SU-DHL-6 (cell line): Measurements from ENCODE around the gene KIAA0825.

ENCODE experiments used
- EZH2phosphoT487 ChIP-seq: fragments of 200-600 bp; sonication (generic), shearing (Covaris generic); conservative IDR thresholded peaks from 2 replicates; pipeline ENCODE4 v1.6.1; 2018; ENCODE audit warnings: mild to moderate bottlenecking, antibody characterized with exemption, low read length, moderate library complexity, mixed read lengths
- TF ChIP-seq, protein P1 (sequence below): fragments of 200-600 bp; sonication (generic); IDR thresholded peaks from one replicate; pipeline ENCODE4 v1.5.1; 2017; ENCODE audit warnings: antibody characterized with exemption, mild to moderate bottlenecking, low read length, moderate library complexity; ENCODE audit not compliant: insufficient read depth, poor library complexity, severe bottlenecking

DNA sequence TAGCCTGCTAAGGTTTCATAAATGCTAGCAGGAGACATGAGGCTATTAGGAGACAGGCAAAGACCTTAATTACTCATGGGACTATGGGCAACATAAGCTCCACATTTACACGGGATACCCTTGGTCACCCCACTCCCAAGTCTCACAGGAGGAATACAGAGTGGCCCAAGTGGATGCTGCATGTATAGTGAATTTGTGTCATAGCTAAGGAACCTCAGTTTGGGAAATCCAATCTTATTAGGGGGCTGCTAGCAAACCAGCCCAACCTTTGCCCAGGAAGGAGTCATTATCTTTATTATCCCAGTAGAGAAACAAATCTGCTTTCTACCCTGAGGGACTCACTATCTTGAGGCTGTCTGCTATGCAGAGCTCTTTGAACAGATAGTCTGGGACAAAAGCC is 405.9 kb downstream of the KIAA0825 start:
- TF ChIP-seq, protein P1, sequence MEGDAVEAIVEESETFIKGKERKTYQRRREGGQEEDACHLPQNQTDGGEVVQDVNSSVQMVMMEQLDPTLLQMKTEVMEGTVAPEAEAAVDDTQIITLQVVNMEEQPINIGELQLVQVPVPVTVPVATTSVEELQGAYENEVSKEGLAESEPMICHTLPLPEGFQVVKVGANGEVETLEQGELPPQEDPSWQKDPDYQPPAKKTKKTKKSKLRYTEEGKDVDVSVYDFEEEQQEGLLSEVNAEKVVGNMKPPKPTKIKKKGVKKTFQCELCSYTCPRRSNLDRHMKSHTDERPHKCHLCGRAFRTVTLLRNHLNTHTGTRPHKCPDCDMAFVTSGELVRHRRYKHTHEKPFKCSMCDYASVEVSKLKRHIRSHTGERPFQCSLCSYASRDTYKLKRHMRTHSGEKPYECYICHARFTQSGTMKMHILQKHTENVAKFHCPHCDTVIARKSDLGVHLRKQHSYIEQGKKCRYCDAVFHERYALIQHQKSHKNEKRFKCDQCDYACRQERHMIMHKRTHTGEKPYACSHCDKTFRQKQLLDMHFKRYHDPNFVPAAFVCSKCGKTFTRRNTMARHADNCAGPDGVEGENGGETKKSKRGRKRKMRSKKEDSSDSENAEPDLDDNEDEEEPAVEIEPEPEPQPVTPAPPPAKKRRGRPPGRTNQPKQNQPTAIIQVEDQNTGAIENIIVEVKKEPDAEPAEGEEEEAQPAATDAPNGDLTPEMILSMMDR = no peak
- TF ChIP-seq EZH2phosphoT487 = no peak
